B cell (primary cell): ENCODE measurements around the gene CAT. TPM values are rescaled to one million over a fixed set of nuclear protein-coding genes. Genes with fewer than 3 reads are reported as not detected.

Experiments
- ATAC-seq: fragments of 200-7000 bp; cut with Tn5 transposase; one replicate; pipeline ENCODE4 v1.10.0; 2021; ENCODE audit warnings: low read depth, mild to moderate bottlenecking, moderate number of reproducible peaks, moderate library complexity
- CTCF ChIA-PET: fragments of 350-600 bp; sonication (Branson Sonifier 250); formaldehyde crosslinking; loops from one replicate; lab custom pipeline; 2021; ENCODE audit warnings: antibody characterized with exemption, inconsistent platforms; lab: Charles Lee
- POLR2A ChIA-PET: fragments of 350-600 bp; sonication (Branson Sonifier 250); formaldehyde crosslinking; loops from one replicate; lab custom pipeline; 2021; ENCODE audit warnings: antibody characterized with exemption; lab: Charles Lee
- DNase-seq: peaks from one replicate; pipeline ENCODE4 v3.0.0; 2013
- H2AFZ ChIP-seq: 2 replicates; pipeline ENCODE4 v1.6.1; 2012; ENCODE audit warnings: mild to moderate bottlenecking, low read depth, low read length; ENCODE audit not compliant: insufficient read depth, poor library complexity, severe bottlenecking
- H3K27ac ChIP-seq, 2 donors: 1 replicate in 1 of 2; 2 replicates in 1 of 2; pipeline ENCODE4 v1.5.1; 2012 to 2013; ENCODE audit warnings: low read length in 2 of 2, mild to moderate bottlenecking in 2 of 2, moderate library complexity in 1 of 2
- H3K27me3 ChIP-seq, 4 experiments: fragments of 200-600 bp in 1 of 4; sonication (generic) in 1 of 4; replicated peaks in 1 of 4; 1 replicate in 2 of 4; 2 replicates in 2 of 4; pipeline versions ENCODE4 v1.6.1 to v1.7.0; 2013 to 2016; ENCODE audit warnings: low read length in 3 of 4, mild to moderate bottlenecking in 2 of 4, mixed read lengths in 1 of 4, moderate library complexity in 1 of 4; ENCODE audit not compliant: insufficient read depth in 4 of 4, control insufficient read depth in 3 of 4; ENCODE audit errors: control extremely low read depth in 1 of 4
- H3K36me3 ChIP-seq, 2 experiments: replicated peaks in 1 of 2; 1 replicate in 1 of 2; 2 replicates in 1 of 2; pipeline versions ENCODE4 v1.6.1 to v1.7.1; 2013; ENCODE audit warnings: low read length in 1 of 2; ENCODE audit not compliant: insufficient read depth in 2 of 2, control insufficient read depth in 1 of 2; ENCODE audit errors: control extremely low read depth in 1 of 2, extremely low read depth in 1 of 2
- H3K4me1 ChIP-seq, 2 donors: fragments of 200-600 bp in 1 of 2; sonication (generic) in 1 of 2; 1 replicate in 1 of 2; 2 replicates in 1 of 2; pipeline versions ENCODE4 v1.5.1 to v1.6.1; 2013 to 2017; ENCODE audit warnings: low read length in 2 of 2; ENCODE audit not compliant: control insufficient read depth in 2 of 2, insufficient read depth in 2 of 2
- H3K4me2 ChIP-seq: replicated peaks from 2 replicates; pipeline ENCODE3; 2012; ENCODE audit warnings: mild to moderate bottlenecking, low read depth, low read length; ENCODE audit not compliant: poor library complexity, severe bottlenecking
- H3K4me3 ChIP-seq, 5 experiments: fragments of 200-600 bp in 1 of 5; sonication (generic) in 1 of 5; 1 replicate in 3 of 5; 2 replicates in 2 of 5; pipeline versions ENCODE4 v1.5.1 to v1.7.0; 2011 to 2016; ENCODE audit warnings: low read length in 4 of 5, mild to moderate bottlenecking in 4 of 5, low read depth in 2 of 5, control low read depth in 1 of 5, moderate library complexity in 1 of 5; ENCODE audit not compliant: insufficient read depth in 1 of 5; ENCODE audit errors: control extremely low read depth in 1 of 5, extremely low read depth in 1 of 5
- H3K79me2 ChIP-seq: fragments of 200-600 bp; sonication (generic); one replicate; pipeline ENCODE4 v1.6.0; 2016; ENCODE audit warnings: low read length; ENCODE audit not compliant: control insufficient read depth, insufficient read depth
- H3K9ac ChIP-seq: fragments of 200-600 bp; sonication (generic); 2 replicates; pipeline ENCODE4 v1.6.1; 2017; ENCODE audit warnings: mild to moderate bottlenecking, low read length, moderate library complexity
- H3K9me3 ChIP-seq, 3 donors: one replicate each; pipeline versions ENCODE4 v1.6.1 to v1.7.1; 2013; ENCODE audit warnings: low read length in 2 of 3; ENCODE audit not compliant: control insufficient read depth in 2 of 3, insufficient read depth in 1 of 3; ENCODE audit errors: control extremely low read depth in 1 of 3
- H4K20me1 ChIP-seq: 2 replicates; pipeline ENCODE4 v1.6.0; 2012; ENCODE audit warnings: mild to moderate bottlenecking, low read length; ENCODE audit not compliant: insufficient read depth, control insufficient read depth, poor library complexity, severe bottlenecking
- H3K27ac Mint-ChIP-seq: one replicate; pipeline ENCODE4 v1.8.0; 2021; ENCODE audit warnings: mixed read lengths
- H3K27me3 Mint-ChIP-seq: one replicate; pipeline ENCODE4 v1.8.0; 2021; ENCODE audit warnings: mixed read lengths
- H3K4me1 Mint-ChIP-seq: one replicate; pipeline ENCODE4 v1.8.0; 2021; ENCODE audit warnings: mixed read lengths
- H3K4me3 Mint-ChIP-seq: one replicate; pipeline ENCODE4 v1.8.0; 2021; ENCODE audit warnings: mixed read lengths
- H3K9me3 Mint-ChIP-seq: one replicate; pipeline ENCODE4 v1.8.0; 2022; ENCODE audit warnings: mixed read lengths; ENCODE audit not compliant: insufficient read depth
- EZH2 ChIP-seq: IDR thresholded peaks from 2 replicates; pipeline ENCODE4 v1.6.1; 2012; ENCODE audit warnings: borderline replicate concordance, low read depth, mild to moderate bottlenecking, moderate library complexity, low read length; ENCODE audit not compliant: insufficient read depth, poor library complexity, severe bottlenecking
- WGBS: methylation state at CpG from one replicate; pipeline ENCODE4 v1.1.5; 2013; ENCODE audit warnings: missing lambda C conversion rate; ENCODE audit not compliant: insufficient coverage; 5-methylcytosine and 5-hydroxymethylcytosine counted together
- intact Hi-C: fragments of 100-400 bp; cut with micrococcal nuclease; formaldehyde crosslinking; loops from one replicate; pipeline ENCODE4 v1.10.0; 2022
- polyA plus RNA-seq: library from polyadenylated mRNA; depleted of rRNA; stranded (reverse); fragments of >200 nt; gene quantifications from 2 replicates; pipeline ENCODE4 v1.2.3, GENCODE V29; 2012
- total RNA-seq, 2 donors: library from RNA; stranded (reverse); fragments of 120-200 nt in 1 of 2; gene quantifications; 1 replicate in 1 of 2; 2 replicates in 1 of 2; pipeline versions ENCODE4 v1.2.3 to v1.2.4, GENCODE V29; 2013 to 2022
- TF ChIP-seq, protein P1 (sequence below): fragments of 200-600 bp; IDR thresholded peaks from one replicate; pipeline ENCODE4 v1.8.0; 2022; ENCODE audit warnings: antibody characterized with exemption, mild to moderate bottlenecking

Gene CAT
- total and polyA plus RNA-seq, 2 donors (not counting 1 experiment from before 2014, with no cell fraction given): 83.2 to 91.7 TPM

DNA sequence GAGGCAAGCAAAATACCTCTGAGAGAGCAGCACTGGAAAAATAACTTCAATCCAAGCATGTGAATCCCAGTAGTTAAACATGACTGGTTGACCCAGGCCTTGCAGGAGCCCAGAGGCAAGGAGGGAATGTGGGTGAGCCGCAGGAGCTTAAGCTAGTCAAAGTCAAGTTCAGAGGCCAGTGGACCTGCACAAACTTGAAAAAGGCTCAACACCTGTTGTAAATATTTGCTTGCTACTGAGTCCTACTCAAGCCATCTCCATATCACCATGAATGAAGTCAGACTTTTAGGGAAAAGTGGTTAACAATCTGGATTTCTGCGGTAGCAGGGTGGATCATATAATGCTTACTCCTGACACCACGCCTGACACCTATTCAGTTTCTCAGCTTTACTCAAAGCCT, 4.8 kb upstream of the CAT start:
- H2AFZ ChIP-seq: no peak overlapping the region
- no peaks in the 10 kb centered on the region for H4K20me1 ChIP-seq
- H3K27me3 Mint-ChIP-seq: no peaks in the 10 kb centered on the region
- POLR2A ChIA-PET: no interaction called here
- no peaks in the 10 kb centered on the region for H3K36me3 ChIP-seq
- no peak overlapping the region for H3K27ac Mint-ChIP-seq
- no peaks in the 10 kb centered on the region for H3K4me1 ChIP-seq
- CTCF ChIA-PET: interaction anchor here (1.4 kb wide), 1 partner anchor 10 kb away, joined by 3 read pairs; no protein-coding TSS in a partner anchor
- DNase-seq (no peak), ATAC-seq (no peak)
- peaks cover 7% of the 10 kb centered on the region for H3K4me1 Mint-ChIP-seq
- H3K4me3 Mint-ChIP-seq: no peak overlapping the region
- peaks cover 6% of the 10 kb centered on the region for H3K79me2 ChIP-seq
- 90% methylated on average over 2 of the region's 3 CpGs for WGBS
- no peak overlapping the region for H3K4me2 ChIP-seq
- no peaks in the 10 kb centered on the region for H3K9me3 Mint-ChIP-seq
- no peak overlapping the region for H3K4me3 ChIP-seq
- intact Hi-C loops: no loop called here
- TF ChIP-seq, protein P1, sequence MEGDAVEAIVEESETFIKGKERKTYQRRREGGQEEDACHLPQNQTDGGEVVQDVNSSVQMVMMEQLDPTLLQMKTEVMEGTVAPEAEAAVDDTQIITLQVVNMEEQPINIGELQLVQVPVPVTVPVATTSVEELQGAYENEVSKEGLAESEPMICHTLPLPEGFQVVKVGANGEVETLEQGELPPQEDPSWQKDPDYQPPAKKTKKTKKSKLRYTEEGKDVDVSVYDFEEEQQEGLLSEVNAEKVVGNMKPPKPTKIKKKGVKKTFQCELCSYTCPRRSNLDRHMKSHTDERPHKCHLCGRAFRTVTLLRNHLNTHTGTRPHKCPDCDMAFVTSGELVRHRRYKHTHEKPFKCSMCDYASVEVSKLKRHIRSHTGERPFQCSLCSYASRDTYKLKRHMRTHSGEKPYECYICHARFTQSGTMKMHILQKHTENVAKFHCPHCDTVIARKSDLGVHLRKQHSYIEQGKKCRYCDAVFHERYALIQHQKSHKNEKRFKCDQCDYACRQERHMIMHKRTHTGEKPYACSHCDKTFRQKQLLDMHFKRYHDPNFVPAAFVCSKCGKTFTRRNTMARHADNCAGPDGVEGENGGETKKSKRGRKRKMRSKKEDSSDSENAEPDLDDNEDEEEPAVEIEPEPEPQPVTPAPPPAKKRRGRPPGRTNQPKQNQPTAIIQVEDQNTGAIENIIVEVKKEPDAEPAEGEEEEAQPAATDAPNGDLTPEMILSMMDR: no peak
- no peak for TF ChIP-seq EZH2
- H3K27ac ChIP-seq: no peak overlapping the region
- H3K9me3 ChIP-seq: no peaks in the 10 kb centered on the region
- H3K9ac ChIP-seq: no peak overlapping the region
- no peaks in the 10 kb centered on the region for H3K27me3 ChIP-seq
